Vagina (tissue), 2 donors: ENCODE data around the gene APOL5.

Experiments used
- POLR2A ChIP-seq, 2 donors: fragments of 450-650 bp; IDR thresholded peaks; one replicate each; pipeline ENCODE4 v1.6.1; 2017; ENCODE audit warnings: antibody characterized with exemption in 2 of 2, mild to moderate bottlenecking in 2 of 2, moderate library complexity in 2 of 2
- POLR2AphosphoS5 ChIP-seq, 2 donors: sonication (generic); formaldehyde crosslinking; IDR thresholded peaks; one replicate each; pipeline ENCODE4 v1.9.0; 2017; ENCODE audit warnings: antibody characterized with exemption in 2 of 2, mild to moderate bottlenecking in 2 of 2, low read depth in 1 of 2; ENCODE audit not compliant: insufficient read depth in 1 of 2

GRCh38 chr22:35719212-35719875, 1.7 kb downstream of the APOL5 start:
- TF ChIP-seq POLR2AphosphoS5 (IDR thresholded peaks at IDR 0.05; ENCODE audit: insufficient read depth in 1 of 2, low read depth in 1 of 2) (no peak), POLR2A (IDR thresholded peaks at IDR 0.05) (no peak)
